Stimulated activated naive CD8-positive, alpha-beta T cell treated with anti-CD3 and anti-CD28 coated beads, Interleukin-15, amount 100 ng/mL, for 72 hours (primary cell): ENCODE measurements around the gene NOC3L.
"Not testable (repeated sequence)": the region's sequence is repeated elsewhere in the genome, so short reads cannot be mapped to it uniquely, and the experiment has no call there.

Experiments used
- ATAC-seq: fragments of 150-1000 bp; cut with Tn5 transposase; 2 replicates; pipeline ENCODE4 v1.10.0; 2021; ENCODE audit warnings: mild to moderate bottlenecking, moderate library complexity
- DNase-seq, 2 donors: peaks; one replicate each; pipeline ENCODE4 v3.0.0; 2021 to 2022
- H3K27ac Mint-ChIP-seq, 2 donors: one replicate each; pipeline ENCODE4 v1.8.0; 2022; ENCODE audit warnings: mild to moderate bottlenecking in 2 of 2, mixed read lengths in 2 of 2, moderate library complexity in 2 of 2
- H3K27me3 Mint-ChIP-seq: one replicate; pipeline ENCODE4 v1.8.0; 2022; ENCODE audit warnings: mixed read lengths
- H3K4me1 Mint-ChIP-seq: one replicate; pipeline ENCODE4 v1.8.0; 2022; ENCODE audit warnings: mild to moderate bottlenecking, mixed read lengths
- H3K4me3 Mint-ChIP-seq, 2 donors: one replicate each; pipeline ENCODE4 v1.8.0; 2022; ENCODE audit warnings: mild to moderate bottlenecking in 2 of 2, mixed read lengths in 2 of 2, moderate library complexity in 1 of 2
- H3K9me3 Mint-ChIP-seq, 2 donors: one replicate each; pipeline ENCODE4 v1.8.0; 2022; ENCODE audit warnings: mixed read lengths in 2 of 2

The NOC3L gene

GRCh38 chr10:94383530-94383929 is 20.8 kb upstream of the NOC3L start:
- no peaks in the 10 kb centered on the region for H3K9me3 Mint-ChIP-seq

GRCh38 chr10:94376865-94377264 is 14.1 kb upstream of the NOC3L start:
- peaks cover 41% of the 10 kb centered on the region for H3K27me3 Mint-ChIP-seq
- H3K4me1 Mint-ChIP-seq = no peaks in the 10 kb centered on the region
- no peaks in the 10 kb centered on the region for H3K9me3 Mint-ChIP-seq
- H3K4me3 Mint-ChIP-seq = no peak overlapping the region
- no peak overlapping the region for H3K27ac Mint-ChIP-seq
- ATAC-seq (no peak), DNase-seq (no peak)

More at GRCh38 chr10:94383530-94383929, 20.8 kb upstream of the NOC3L start:
- H3K27me3 Mint-ChIP-seq = no peaks in the 10 kb centered on the region
- H3K27ac Mint-ChIP-seq = no peak overlapping the region
- H3K4me3 Mint-ChIP-seq = no peak overlapping the region
- H3K4me1 Mint-ChIP-seq = no peaks in the 10 kb centered on the region
- DNase-seq (no peak), ATAC-seq (no peak)

GRCh38 chr10:94375374-94375773 is 12.6 kb upstream of the NOC3L start:
- Mint-ChIP-seq H3K27me3 (peaks cover 49% of the 10 kb centered on the region), H3K4me3 (no peak overlapping the region)
- DNase-seq = no peak

GRCh38 chr10:94370501-94370900 is 7.8 kb upstream of the NOC3L start:
- H3K4me1 Mint-ChIP-seq = no peaks in the 10 kb centered on the region
- ATAC-seq = no peak

More at GRCh38 chr10:94375374-94375773, 12.6 kb upstream of the NOC3L start:
- Mint-ChIP-seq H3K4me1 (no peaks in the 10 kb centered on the region), H3K9me3 (no peaks in the 10 kb centered on the region), H3K27ac (no peak overlapping the region)
- ATAC-seq = no peak

GRCh38 chr10:94366382-94366781 is 3.6 kb upstream of the NOC3L start:
- Mint-ChIP-seq H3K4me1 (peaks cover 5% of the 10 kb centered on the region), H3K4me3 (no peak overlapping the region), H3K27me3 (peaks cover 26% of the 10 kb centered on the region), H3K9me3 (peaks cover 0 to 5% of the 10 kb centered on the region in 2 donors), H3K27ac (peak overlapping the region in 1 of 2 donors; percentile 42)
- DNase-seq = no peak
- no peak for ATAC-seq

More at GRCh38 chr10:94370501-94370900, 7.8 kb upstream of the NOC3L start:
- H3K27ac Mint-ChIP-seq = no peak overlapping the region
- H3K4me3 Mint-ChIP-seq = no peak overlapping the region
- no peak for DNase-seq
- no peaks in the 10 kb centered on the region for H3K9me3 Mint-ChIP-seq
- H3K27me3 Mint-ChIP-seq = peaks cover 38% of the 10 kb centered on the region

GRCh38 chr10:94364482-94364881 is 1.7 kb upstream of the NOC3L start:
- H3K27me3 Mint-ChIP-seq = peaks cover 24% of the 10 kb centered on the region
- no peak overlapping the region for H3K27ac Mint-ChIP-seq
- H3K9me3 Mint-ChIP-seq = peaks cover 0 to 5% of the 10 kb centered on the region in 2 donors
- DNase-seq (no peak), ATAC-seq (no peak)
- H3K4me1 Mint-ChIP-seq = peaks cover 21% of the 10 kb centered on the region
- H3K4me3 Mint-ChIP-seq = no peak overlapping the region

- H3K27me3 Mint-ChIP-seq = peaks cover 24% of the 10 kb centered on the region
- DNase-seq (no peak), ATAC-seq (peak; percentile 41)
- peak overlapping the region; percentile 93 to 99 for H3K4me3 Mint-ChIP-seq
- peaks cover 0 to 5% of the 10 kb centered on the region in 2 donors for H3K9me3 Mint-ChIP-seq
- peak overlapping the region in 1 of 2 donors; percentile 99 for H3K27ac Mint-ChIP-seq
- H3K4me1 Mint-ChIP-seq = peaks cover 30% of the 10 kb centered on the region
These were observed 469 bp upstream of the NOC3L start for GRCh38 chr10:94363251-94363565.

- no peak for DNase-seq
- peaks cover 0 to 5% of the 10 kb centered on the region in 2 donors for H3K9me3 Mint-ChIP-seq
- no peak for ATAC-seq
- peaks cover 17% of the 10 kb centered on the region for H3K27me3 Mint-ChIP-seq
- peak overlapping the region; percentile 93 to 99 for H3K4me3 Mint-ChIP-seq
- peak overlapping the region in 1 of 2 donors; percentile 64 for H3K27ac Mint-ChIP-seq
- peaks cover 40% of the 10 kb centered on the region for H3K4me1 Mint-ChIP-seq
These were observed 1.5 kb downstream of the NOC3L start for GRCh38 chr10:94361171-94361794.

- H3K27me3 Mint-ChIP-seq = no peaks in the 10 kb centered on the region
- no peak overlapping the region for H3K4me3 Mint-ChIP-seq
- H3K9me3 Mint-ChIP-seq = no peaks in the 10 kb centered on the region
- H3K4me1 Mint-ChIP-seq = peaks cover 40% of the 10 kb centered on the region
- no peak overlapping the region for H3K27ac Mint-ChIP-seq
- no peak for DNase-seq
- no peak for ATAC-seq
These were observed 4.3 kb downstream of the NOC3L start for GRCh38 chr10:94358480-94358879.

GRCh38 chr10:94357193-94357592 is 5.5 kb downstream of the NOC3L start:
- no peaks in the 10 kb centered on the region for H3K9me3 Mint-ChIP-seq
- H3K27me3 Mint-ChIP-seq = no peaks in the 10 kb centered on the region
- no peak overlapping the region for H3K4me3 Mint-ChIP-seq
- ATAC-seq (no peak), DNase-seq (no peak)
- H3K27ac Mint-ChIP-seq = no peak overlapping the region
- peaks cover 40% of the 10 kb centered on the region for H3K4me1 Mint-ChIP-seq

GRCh38 chr10:94355841-94356240 is 6.9 kb downstream of the NOC3L start:
- no peak overlapping the region for H3K4me3 Mint-ChIP-seq
- DNase-seq (no peak), ATAC-seq (no peak)
- no peaks in the 10 kb centered on the region for H3K27me3 Mint-ChIP-seq
- no peak overlapping the region for H3K27ac Mint-ChIP-seq
- H3K9me3 Mint-ChIP-seq = no peaks in the 10 kb centered on the region
- H3K4me1 Mint-ChIP-seq = peaks cover 31% of the 10 kb centered on the region

- Mint-ChIP-seq H3K27ac (no peak overlapping the region), H3K4me3 (no peak overlapping the region), H3K27me3 (no peaks in the 10 kb centered on the region), H3K9me3 (no peaks in the 10 kb centered on the region), H3K4me1 (peaks cover 11% of the 10 kb centered on the region)
- no peak for DNase-seq
- no peak for ATAC-seq
These were observed 9.4 kb downstream of the NOC3L start for GRCh38 chr10:94353336-94353735.

GRCh38 chr10:94351089-94351488 is 11.7 kb downstream of the NOC3L start:
- H3K27me3 Mint-ChIP-seq = no peaks in the 10 kb centered on the region
- no peaks in the 10 kb centered on the region for H3K9me3 Mint-ChIP-seq
- no peaks in the 10 kb centered on the region for H3K4me1 Mint-ChIP-seq
- ATAC-seq = no peak
- H3K27ac Mint-ChIP-seq = peak overlapping the region in 1 of 2 donors; percentile 31
- no peak for DNase-seq
- no peak overlapping the region for H3K4me3 Mint-ChIP-seq

GRCh38 chr10:94350500-94350899 is 12.2 kb downstream of the NOC3L start:
- H3K9me3 Mint-ChIP-seq, DNase-seq, H3K27me3 Mint-ChIP-seq, ATAC-seq, H3K4me1 Mint-ChIP-seq, H3K4me3 Mint-ChIP-seq: not testable (repeated sequence)
- peak overlapping the region; percentile 27 to 86 for H3K27ac Mint-ChIP-seq

GRCh38 chr10:94349327-94349726 is 13.4 kb downstream of the NOC3L start:
- DNase-seq (no peak), ATAC-seq (no peak)
- no peaks in the 10 kb centered on the region for H3K27me3 Mint-ChIP-seq
- no peak overlapping the region for H3K27ac Mint-ChIP-seq
- H3K4me3 Mint-ChIP-seq = no peak overlapping the region
- no peaks in the 10 kb centered on the region for H3K4me1 Mint-ChIP-seq
- no peaks in the 10 kb centered on the region for H3K9me3 Mint-ChIP-seq

- DNase-seq = no peak
- no peak for ATAC-seq
- no peaks in the 10 kb centered on the region for H3K27me3 Mint-ChIP-seq
- H3K27ac Mint-ChIP-seq = no peak overlapping the region
- no peaks in the 10 kb centered on the region for H3K9me3 Mint-ChIP-seq
- no peak overlapping the region for H3K4me3 Mint-ChIP-seq
- no peaks in the 10 kb centered on the region for H3K4me1 Mint-ChIP-seq
These were observed 18.1 kb downstream of the NOC3L start for GRCh38 chr10:94344522-94345122.

GRCh38 chr10:94343151-94343550 is 19.6 kb downstream of the NOC3L start:
- H3K9me3 Mint-ChIP-seq = no peaks in the 10 kb centered on the region
- H3K27me3 Mint-ChIP-seq = no peaks in the 10 kb centered on the region
- H3K4me1 Mint-ChIP-seq = no peaks in the 10 kb centered on the region
- H3K4me3 Mint-ChIP-seq = no peak overlapping the region
- DNase-seq (no peak), ATAC-seq (no peak)
- H3K27ac Mint-ChIP-seq = no peak overlapping the region
